H1 (cell line): ENCODE data around the gene IGFBP4. TPM values are rescaled to one million over a fixed set of nuclear protein-coding genes. Genes with fewer than 3 reads are reported as not detected.
A peak's percentile ranks its signal among the peaks of the same experiment; 100 is the strongest.

ENCODE experiments used
- CTCF ChIA-PET: fragments of 300-600 bp; sonication (Branson Sonifier 250); formaldehyde crosslinking; loops from one replicate; lab custom pipeline; 2021; ENCODE audit not compliant: partially characterized antibody; lab: Charles Lee
- POLR2A ChIA-PET: fragments of 300-600 bp; sonication (Branson Sonifier 250); formaldehyde crosslinking; loops from one replicate; lab custom pipeline; 2021; ENCODE audit warnings: inconsistent platforms; ENCODE audit not compliant: partially characterized antibody; lab: Charles Lee
- DNase-seq, 2 experiments: peaks; one replicate each; pipeline versions ENCODE4 v3.0.0 to v3.0.0-alpha.2; 2010 to 2022; ENCODE audit warnings: low spot score in 2 of 2, low read depth in 1 of 2, mixed read lengths in 1 of 2
- FAIRE-seq: peaks from 2 replicates; lab custom pipeline; 2011; peaks lifted over from hg19 to GRCh38; lab: Jason Lieb, UNC
- H2AFZ ChIP-seq: 2 replicates; pipeline ENCODE4 v1.8.1; 2012; ENCODE audit warnings: low read length, inconsistent platforms
- H2AK5ac ChIP-seq: 2 replicates; pipeline ENCODE4 v1.6.1; 2013; ENCODE audit warnings: low read depth, low read length
- H2BK120ac ChIP-seq: replicated peaks from 2 replicates; pipeline ENCODE3; 2013; ENCODE audit warnings: low read depth, low read length, inconsistent platforms
- H2BK12ac ChIP-seq: 2 replicates; pipeline ENCODE4 v1.6.1; 2013; ENCODE audit warnings: low read depth, low read length
- H2BK15ac ChIP-seq: 2 replicates; pipeline ENCODE4 v1.6.1; 2013; ENCODE audit warnings: low read length
- H2BK20ac ChIP-seq: 2 replicates; pipeline ENCODE4 v1.6.1; 2013; ENCODE audit warnings: low read length
- H2BK5ac ChIP-seq: 2 replicates; pipeline ENCODE4 v1.6.1; 2013; ENCODE audit warnings: low read depth, low read length
- H3K14ac ChIP-seq: 2 replicates; pipeline ENCODE4 v1.6.1; 2013; ENCODE audit warnings: inconsistent platforms; ENCODE audit not compliant: insufficient read length
- H3K18ac ChIP-seq: 2 replicates; pipeline ENCODE4 v1.6.1; 2013; ENCODE audit warnings: low read length; ENCODE audit errors: extremely low read depth
- H3K23ac ChIP-seq: 2 replicates; pipeline ENCODE4 v1.6.1; 2013; ENCODE audit warnings: inconsistent platforms; ENCODE audit not compliant: insufficient read length
- H3K23me2 ChIP-seq: 2 replicates; pipeline ENCODE4 v1.6.1; 2013; ENCODE audit warnings: low read depth, low read length
- H3K27ac ChIP-seq: 2 replicates; pipeline ENCODE4 v1.6.1; 2011; ENCODE audit warnings: low read depth, low read length, inconsistent platforms
- H3K27me3 ChIP-seq, 4 experiments: replicated peaks in 1 of 4; 1 replicate in 1 of 4; 2 replicates in 3 of 4; pipeline versions ENCODE4 v1.6.1 to v1.8.1; 2011 to 2013; ENCODE audit warnings: low read length in 3 of 4, mild to moderate bottlenecking in 3 of 4, inconsistent platforms in 2 of 4, mixed read lengths in 2 of 4, moderate library complexity in 1 of 4; ENCODE audit not compliant: control insufficient read depth in 3 of 4, insufficient read depth in 3 of 4; ENCODE audit errors: extremely low read depth in 1 of 4
- H3K36me3 ChIP-seq, 4 experiments: 2 replicates each; pipeline versions ENCODE4 v1.6.1 to v1.8.1; 2011 to 2013; ENCODE audit warnings: mild to moderate bottlenecking in 4 of 4, low read length in 3 of 4, moderate library complexity in 2 of 4, control low read depth in 1 of 4, inconsistent platforms in 1 of 4; ENCODE audit not compliant: insufficient read depth in 4 of 4, control insufficient read depth in 2 of 4
- H3K4ac ChIP-seq: replicated peaks from 2 replicates; pipeline ENCODE3; 2013; ENCODE audit warnings: low read length, low read depth, mixed read lengths, inconsistent platforms; ENCODE audit not compliant: insufficient read length
- H3K4me1 ChIP-seq, 4 experiments: replicated peaks in 1 of 4; 1 replicate in 1 of 4; 2 replicates in 3 of 4; pipeline versions ENCODE4 v1.6.1 to v1.8.1; 2011 to 2013; ENCODE audit warnings: low read length in 3 of 4, inconsistent platforms in 2 of 4, mixed read lengths in 1 of 4; ENCODE audit not compliant: insufficient read depth in 4 of 4, control insufficient read depth in 3 of 4
- H3K4me2 ChIP-seq, 2 experiments: 2 replicates each; pipeline versions ENCODE4 v1.6.1 to v1.8.1; 2011 to 2013; ENCODE audit warnings: low read depth in 2 of 2, low read length in 2 of 2, control low read depth in 1 of 2, inconsistent platforms in 1 of 2, mild to moderate bottlenecking in 1 of 2; ENCODE audit not compliant: insufficient read depth in 1 of 2
- H3K4me3 ChIP-seq, 4 experiments: fragments of 200-600, 300-600 bp in 1 of 4; sonication (generic), shearing (Covaris generic), sonication (Bioruptor Twin) in 1 of 4; 2 replicates each; pipeline versions ENCODE4 v1.5.1 to v1.8.1; 2011 to 2016; ENCODE audit warnings: low read length in 4 of 4, low read depth in 3 of 4, control low read depth in 2 of 4, inconsistent platforms in 2 of 4, mild to moderate bottlenecking in 2 of 4, mixed read lengths in 1 of 4, moderate library complexity in 1 of 4; ENCODE audit not compliant: insufficient read depth in 2 of 4; ENCODE audit errors: extremely low read depth in 1 of 4
- H3K56ac ChIP-seq: replicated peaks from 2 replicates; pipeline ENCODE3; 2013; ENCODE audit warnings: low read depth, mild to moderate bottlenecking, mixed read lengths, low read length, inconsistent platforms; ENCODE audit not compliant: insufficient read length
- H3K79me1 ChIP-seq: 2 replicates; pipeline ENCODE4 v1.6.1; 2013; ENCODE audit warnings: low read depth, low read length, control low read depth
- H3K79me2 ChIP-seq, 2 experiments: 2 replicates each; pipeline versions ENCODE4 v1.6.1 to v1.8.1; 2012 to 2013; ENCODE audit warnings: low read length in 2 of 2, mild to moderate bottlenecking in 2 of 2, inconsistent platforms in 1 of 2; ENCODE audit not compliant: insufficient read depth in 2 of 2, control insufficient read depth in 1 of 2
- H3K9ac ChIP-seq, 4 experiments: replicated peaks in 1 of 4; 1 replicate in 1 of 4; 2 replicates in 3 of 4; pipeline versions ENCODE4 v1.6.1 to v1.8.1; 2011 to 2013; ENCODE audit warnings: low read depth in 3 of 4, low read length in 3 of 4, control low read depth in 2 of 4, mild to moderate bottlenecking in 2 of 4, moderate library complexity in 2 of 4, inconsistent platforms in 1 of 4; ENCODE audit errors: extremely low read depth in 1 of 4
- H3K9me3 ChIP-seq, 2 experiments: 2 replicates each; pipeline versions ENCODE4 v1.6.1 to v1.8.1; 2012 to 2013; ENCODE audit warnings: mild to moderate bottlenecking in 2 of 2, moderate library complexity in 2 of 2, control low read depth in 1 of 2, inconsistent platforms in 1 of 2, low read depth in 1 of 2, low read length in 1 of 2, mixed read lengths in 1 of 2; ENCODE audit not compliant: insufficient read depth in 2 of 2
- H4K20me1 ChIP-seq, 2 experiments: replicated peaks in 1 of 2; 2 replicates each; pipeline versions ENCODE3 to v1.8.1; 2011 to 2013; ENCODE audit warnings: inconsistent platforms in 2 of 2, low read length in 2 of 2, mild to moderate bottlenecking in 1 of 2; ENCODE audit not compliant: insufficient read depth in 2 of 2, control insufficient read depth in 1 of 2
- H4K5ac ChIP-seq: 2 replicates; pipeline ENCODE4 v1.6.1; 2013; ENCODE audit warnings: low read length, low read depth, mixed read lengths, inconsistent platforms; ENCODE audit not compliant: insufficient read length
- H4K8ac ChIP-seq: 2 replicates; pipeline ENCODE4 v1.8.0; 2013; ENCODE audit warnings: mild to moderate bottlenecking, moderate library complexity, low read length, inconsistent platforms; ENCODE audit not compliant: insufficient read depth; ENCODE audit errors: extremely low read depth
- H4K91ac ChIP-seq: replicated peaks from 2 replicates; pipeline ENCODE3; 2013; ENCODE audit warnings: low read length, mixed read lengths, inconsistent platforms; ENCODE audit not compliant: insufficient read length
- BCL11A ChIP-seq, 2 experiments: IDR thresholded peaks; one replicate each; pipeline ENCODE4 v1.6.1; 2011; ENCODE audit warnings: low read depth in 2 of 2, low read length in 2 of 2, mild to moderate bottlenecking in 2 of 2
- CBX5 ChIP-seq: fragments of 300-800, 300-1000 bp; sonication (generic); IDR thresholded peaks from 2 replicates; pipeline ENCODE4 v1.7.1; 2016; ENCODE audit warnings: antibody characterized with exemption, low read length, low read depth
- CHD2 ChIP-seq: IDR thresholded peaks from 2 replicates; pipeline ENCODE4 v1.6.1; 2012; ENCODE audit warnings: low read length, improper control_type of control experiment
- JUND ChIP-seq: IDR thresholded peaks from 2 replicates; pipeline ENCODE4 v1.6.1; 2011; ENCODE audit warnings: mild to moderate bottlenecking, improper control_type of control experiment, low read length
- NANOG ChIP-seq: IDR thresholded peaks from 2 replicates; pipeline ENCODE4 v1.6.1; 2011; ENCODE audit warnings: low read length, low read depth, mild to moderate bottlenecking, inconsistent platforms; ENCODE audit not compliant: insufficient read depth, poor library complexity, severe bottlenecking
- NRF1 ChIP-seq: IDR thresholded peaks from 2 replicates; pipeline ENCODE4 v1.6.1; 2011; ENCODE audit warnings: mild to moderate bottlenecking, low read depth, low read length, improper control_type of control experiment
- RFX5 ChIP-seq: IDR thresholded peaks from 2 replicates; pipeline ENCODE4 v1.6.1; 2011; ENCODE audit warnings: low read depth, low read length, improper control_type of control experiment, borderline replicate concordance
- RNF2 ChIP-seq: fragments of 200-900, 300-1000 bp; sonication (generic); IDR thresholded peaks from 2 replicates; pipeline ENCODE4 v1.7.1; 2016; ENCODE audit warnings: borderline replicate concordance, low read depth, mild to moderate bottlenecking, antibody characterized with exemption, low read length; ENCODE audit not compliant: poor library complexity, severe bottlenecking; ENCODE audit errors: missing control alignments
- RXRA ChIP-seq: IDR thresholded peaks from 2 replicates; pipeline ENCODE4 v1.6.1; 2011; ENCODE audit warnings: low read depth, mild to moderate bottlenecking, low read length, moderate library complexity; ENCODE audit not compliant: insufficient read depth
- TEAD4 ChIP-seq: IDR thresholded peaks from 2 replicates; pipeline ENCODE4 v1.6.1; 2012; ENCODE audit warnings: low read depth, low read length, inconsistent platforms, mixed read lengths
- WGBS, 2 experiments: shearing (Covaris generic) in 1 of 2; methylation state at CpG; one replicate each; pipeline versions ENCODE4 v1.1.6 to v1.1.7; 2013 to 2015; ENCODE audit warnings: low lambda C conversion rate in 2 of 2, mixed read lengths in 2 of 2, inconsistent platforms in 1 of 2, low coverage in 1 of 2, missing lambda C conversion rate in 1 of 2; ENCODE audit not compliant: insufficient replicate concordance in 2 of 2, insufficient coverage in 1 of 2, insufficient read length in 1 of 2; ENCODE audit errors: extremely low coverage in 1 of 2, missing lambda C conversion rate in 1 of 2; 5-methylcytosine and 5-hydroxymethylcytosine counted together
- polyA plus RNA-seq, 7 experiments: library from polyadenylated mRNA; depleted of rRNA in 3 of 7; stranded (reverse) in 5 of 7; unstranded in 2 of 7; fragments of >200 nt in 5 of 7; fragments of 200-250 nt in 2 of 7; gene quantifications; 1 replicate in 5 of 7; 2 replicates in 1 of 7; 4 replicates in 1 of 7; pipeline versions ENCODE4 v1.2.1 to v1.2.3, GENCODE V29; 2011 to 2013; ENCODE audit warnings: missing spikeins in 2 of 7, mixed read lengths in 2 of 7
- total RNA-seq: library from RNA; stranded (reverse); fragmentation: NEBNext Ultra II Directional; extraction: Animal tissue kit (Norgen Biotek cat#: 25700); gene quantifications from 2 replicates; pipeline ENCODE4 v1.2.1, GENCODE V29; 2021
- TF ChIP-seq, protein P1 (sequence below): IDR thresholded peaks from 2 replicates; pipeline ENCODE4 v1.6.1; 2012; ENCODE audit warnings: inconsistent platforms

Gene IGFBP4
- total and polyA plus RNA-seq, 2 of the 8 experiments (the other 6 are each of a cell fraction or from before 2014, with no cell fraction given), result 85.5 to 105 TPM

DNA sequence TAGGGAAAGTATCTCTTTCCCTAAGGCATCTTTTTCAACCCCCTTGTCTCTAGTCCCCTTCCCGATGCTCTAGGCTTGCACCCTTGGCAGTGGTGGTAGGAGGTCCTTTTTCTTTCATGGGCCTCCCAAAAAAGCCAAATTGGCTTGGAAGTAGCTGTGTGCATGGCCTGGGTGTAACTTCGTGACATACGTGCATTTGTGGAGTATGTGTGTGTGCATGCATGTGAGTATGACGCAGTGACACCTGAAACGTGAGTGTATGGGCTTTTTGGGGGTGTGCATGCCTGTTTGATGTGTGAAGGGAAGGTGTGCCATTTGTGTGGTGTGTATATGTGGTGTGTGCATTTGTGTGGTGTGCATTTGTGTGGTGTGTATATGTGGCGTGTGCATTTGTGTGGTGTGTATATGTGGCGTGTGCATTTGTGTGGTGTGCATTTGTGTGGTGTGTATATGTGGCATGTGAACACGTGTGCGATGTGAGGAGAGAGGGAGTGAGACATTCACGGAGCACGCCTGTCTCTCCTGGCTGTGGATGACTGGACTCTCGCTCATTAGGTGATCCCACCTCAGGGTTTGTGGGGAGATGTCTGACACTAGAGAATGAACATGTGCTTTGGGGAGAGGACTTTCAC lies 15.7 kb downstream of the IGFBP4 start:
- 90% methylated on average over 12 of the region's 12 CpGs; no CpG with 5 or more reads in 1 of the 2 experiments for WGBS, 2 experiments
- Histone ChIP-seq H3K9ac (no peak overlapping the region), H4K5ac (no peak overlapping the region), H3K18ac (peak overlapping the region; percentile 13; the same call in 1 of the 2 replicates), H4K20me1 (no peaks in the 10 kb centered on the region), H3K27ac (no peak overlapping the region), H2AK5ac (peak overlapping the region; percentile 72; the same call in 1 of the 2 replicates), H4K91ac (peak overlapping the region; percentile 75), H3K56ac (no peak overlapping the region), H2BK12ac (peak overlapping the region; percentile 63; the same call in 1 of the 2 replicates), H3K79me2 (no peaks in the 10 kb centered on the region), H3K9me3 (no peaks in the 10 kb centered on the region), H3K79me1 (no peaks in the 10 kb centered on the region), H2BK5ac (0 out of 2 replicates have a peak overlapping the region, but pooled peaks have one; percentile 2), H3K14ac (no peak overlapping the region), H3K4me3 (no peak overlapping the region), H3K4me2 (no peak overlapping the region), H3K4ac (no peak overlapping the region), H3K4me1 (peaks cover 2 to 30% (median 15%) of the 10 kb centered on the region in 4 experiments), H2AFZ (no peak overlapping the region), H3K36me3 (peaks cover 5 to 18% (median 10%) of the 10 kb centered on the region in 4 experiments; a peak in 7 of 8 replicates), H3K23ac (no peak overlapping the region), H3K27me3 (no peaks in the 10 kb centered on the region), H3K23me2 (no peaks in the 10 kb centered on the region; the same call in 1 of the 2 replicates), H4K8ac (no peak overlapping the region; the same call in 1 of the 2 replicates), H2BK20ac (peak overlapping the region; percentile 87; the same call in 1 of the 2 replicates), H2BK15ac (peak overlapping the region; percentile 96; the same call in 1 of the 2 replicates), H2BK120ac (peak overlapping the region; percentile 47)
- POLR2A ChIA-PET, result interaction anchor here (0.9 to 2.5 kb wide), 8 partner anchors 8 to 89 kb away, joined by 3 to 9 read pairs (median 4); partner anchors contain the start of gene IGFBP4
- DNase-seq, result no peak
- CTCF ChIA-PET, result interaction anchor here (1.0 to 34.1 kb wide), 6 partner anchors 4 to 101 kb away, joined by 3 to 739 read pairs (median 220); partner anchors contain the start of gene IGFBP4
- FAIRE-seq, result no peak
- TF ChIP-seq, protein P1, sequence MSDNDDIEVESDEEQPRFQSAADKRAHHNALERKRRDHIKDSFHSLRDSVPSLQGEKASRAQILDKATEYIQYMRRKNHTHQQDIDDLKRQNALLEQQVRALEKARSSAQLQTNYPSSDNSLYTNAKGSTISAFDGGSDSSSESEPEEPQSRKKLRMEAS, result no peak
- no peak for TF ChIP-seq RFX5
- TF ChIP-seq NANOG, result no peak
- TF ChIP-seq RNF2, result no peak
- no peak for TF ChIP-seq CHD2
- TF ChIP-seq NRF1, result no peak
- TF ChIP-seq JUND, result no peak
- TF ChIP-seq RXRA, result no peak
- TF ChIP-seq BCL11A (IDR thresholded peaks at IDR 0.05; ENCODE audit: low read depth in 2 of 2, low read length in 2 of 2), result no peak
- no peak for TF ChIP-seq TEAD4
- no peak for TF ChIP-seq CBX5
